K562 (cell line): Measurements from ENCODE around the gene ITGA3. TPM values are rescaled to one million over a fixed set of nuclear protein-coding genes. Genes with fewer than 3 reads are reported as not detected.

ENCODE experiments used
- BHLHE40 ChIP-seq: IDR thresholded peaks from 2 replicates; pipeline ENCODE4 v1.6.1; 2011; ENCODE audit warnings: low read length, improper control_type of control experiment
- MTA2 ChIP-seq: fragments of 450-650 bp; IDR thresholded peaks from 2 replicates; pipeline ENCODE4 v1.6.1; 2016; ENCODE audit warnings: low read depth
- RBM14 ChIP-seq: fragments of 200-400 bp; formaldehyde crosslinking; IDR thresholded peaks from 2 replicates; pipeline ENCODE4 v1.6.1; 2018; ENCODE audit warnings: low read depth, mild to moderate bottlenecking, low read length, moderate library complexity, borderline replicate concordance; ENCODE audit not compliant: insufficient read depth
- ZNF644 ChIP-seq: fragments of 200-800 bp; sonication (Bioruptor generic); IDR thresholded peaks from 2 replicates; pipeline ENCODE4 v1.6.1; 2016; ENCODE audit warnings: low read depth, missing genetic modification characterization, missing compliant biosample characterization
- ZNF695 ChIP-seq: fragments of 450-650 bp; formaldehyde crosslinking; IDR thresholded peaks from 2 replicates; pipeline ENCODE4 v1.4.0; 2020; ENCODE audit warnings: mild to moderate bottlenecking, moderate library complexity
- polyA plus RNA-seq, 8 experiments: library from polyadenylated mRNA; depleted of rRNA in 4 of 8; stranded (reverse) in 5 of 8; unstranded in 3 of 8; fragments of >200 nt; fragmentation: Nextera tagmentation in 2 of 8; fragmentation: Illumina TruSeq in 1 of 8; extraction: Ambion mirVana in 2 of 8; extraction: Trizol in 1 of 8; gene quantifications; 2 replicates each; pipeline versions ENCODE4 v1.2.1 to v1.2.3, GENCODE V29; 2011 to 2014; ENCODE audit warnings: inconsistent platforms in 1 of 8, missing spikeins in 1 of 8
- total RNA-seq, 7 experiments: library from RNA; depleted of rRNA in 6 of 7; stranded (reverse); fragments of >200 nt in 6 of 7; fragmentation: Illumina TruSeq in 2 of 7; extraction: Trizol in 2 of 7; gene quantifications; 2 replicates each; pipeline versions ENCODE4 v1.2.1 to v1.2.3, GENCODE V29; 2011 to 2021; ENCODE audit warnings: low replicate concordance in 1 of 7
- TF ChIP-seq, protein P1 (sequence below): fragments of 250-450 bp; sonication (Bioruptor Pico); IDR thresholded peaks from 2 replicates; pipeline ENCODE4 v1.4.0; 2020
- TF ChIP-seq, protein P2 (sequence below): sonication (generic); formaldehyde crosslinking; IDR thresholded peaks from 2 replicates; pipeline ENCODE4 v1.8.0; 2022; ENCODE audit warnings: mild to moderate bottlenecking, missing genetic modification reagents

ITGA3 gene
- total and polyA plus RNA-seq, 9 of the 15 experiments (the other 6 are each of a cell fraction or from before 2014, with no cell fraction given): 0.03 to 0.75 (median 0.14) TPM; not detected in 2

DNA sequence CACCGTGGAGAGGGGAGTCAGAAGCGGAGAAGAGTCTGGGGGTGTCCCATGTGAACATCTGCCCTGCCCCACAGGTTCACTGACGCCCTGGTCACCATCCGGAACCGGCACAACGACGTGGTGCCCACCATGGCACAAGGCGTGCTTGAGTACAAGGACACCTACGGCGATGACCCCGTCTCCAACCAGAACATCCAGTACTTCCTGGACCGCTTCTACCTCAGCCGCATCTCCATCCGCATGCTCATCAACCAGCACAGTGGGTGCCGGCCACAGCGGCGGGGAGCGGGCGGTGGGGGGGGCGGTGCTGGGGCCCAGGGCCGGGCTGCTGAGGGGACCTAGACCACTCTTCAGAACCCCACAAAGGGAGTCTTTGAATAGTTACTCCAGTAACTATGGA, 49.9 kb downstream of the ITGA3 start (continued):
- TF ChIP-seq, protein P1, sequence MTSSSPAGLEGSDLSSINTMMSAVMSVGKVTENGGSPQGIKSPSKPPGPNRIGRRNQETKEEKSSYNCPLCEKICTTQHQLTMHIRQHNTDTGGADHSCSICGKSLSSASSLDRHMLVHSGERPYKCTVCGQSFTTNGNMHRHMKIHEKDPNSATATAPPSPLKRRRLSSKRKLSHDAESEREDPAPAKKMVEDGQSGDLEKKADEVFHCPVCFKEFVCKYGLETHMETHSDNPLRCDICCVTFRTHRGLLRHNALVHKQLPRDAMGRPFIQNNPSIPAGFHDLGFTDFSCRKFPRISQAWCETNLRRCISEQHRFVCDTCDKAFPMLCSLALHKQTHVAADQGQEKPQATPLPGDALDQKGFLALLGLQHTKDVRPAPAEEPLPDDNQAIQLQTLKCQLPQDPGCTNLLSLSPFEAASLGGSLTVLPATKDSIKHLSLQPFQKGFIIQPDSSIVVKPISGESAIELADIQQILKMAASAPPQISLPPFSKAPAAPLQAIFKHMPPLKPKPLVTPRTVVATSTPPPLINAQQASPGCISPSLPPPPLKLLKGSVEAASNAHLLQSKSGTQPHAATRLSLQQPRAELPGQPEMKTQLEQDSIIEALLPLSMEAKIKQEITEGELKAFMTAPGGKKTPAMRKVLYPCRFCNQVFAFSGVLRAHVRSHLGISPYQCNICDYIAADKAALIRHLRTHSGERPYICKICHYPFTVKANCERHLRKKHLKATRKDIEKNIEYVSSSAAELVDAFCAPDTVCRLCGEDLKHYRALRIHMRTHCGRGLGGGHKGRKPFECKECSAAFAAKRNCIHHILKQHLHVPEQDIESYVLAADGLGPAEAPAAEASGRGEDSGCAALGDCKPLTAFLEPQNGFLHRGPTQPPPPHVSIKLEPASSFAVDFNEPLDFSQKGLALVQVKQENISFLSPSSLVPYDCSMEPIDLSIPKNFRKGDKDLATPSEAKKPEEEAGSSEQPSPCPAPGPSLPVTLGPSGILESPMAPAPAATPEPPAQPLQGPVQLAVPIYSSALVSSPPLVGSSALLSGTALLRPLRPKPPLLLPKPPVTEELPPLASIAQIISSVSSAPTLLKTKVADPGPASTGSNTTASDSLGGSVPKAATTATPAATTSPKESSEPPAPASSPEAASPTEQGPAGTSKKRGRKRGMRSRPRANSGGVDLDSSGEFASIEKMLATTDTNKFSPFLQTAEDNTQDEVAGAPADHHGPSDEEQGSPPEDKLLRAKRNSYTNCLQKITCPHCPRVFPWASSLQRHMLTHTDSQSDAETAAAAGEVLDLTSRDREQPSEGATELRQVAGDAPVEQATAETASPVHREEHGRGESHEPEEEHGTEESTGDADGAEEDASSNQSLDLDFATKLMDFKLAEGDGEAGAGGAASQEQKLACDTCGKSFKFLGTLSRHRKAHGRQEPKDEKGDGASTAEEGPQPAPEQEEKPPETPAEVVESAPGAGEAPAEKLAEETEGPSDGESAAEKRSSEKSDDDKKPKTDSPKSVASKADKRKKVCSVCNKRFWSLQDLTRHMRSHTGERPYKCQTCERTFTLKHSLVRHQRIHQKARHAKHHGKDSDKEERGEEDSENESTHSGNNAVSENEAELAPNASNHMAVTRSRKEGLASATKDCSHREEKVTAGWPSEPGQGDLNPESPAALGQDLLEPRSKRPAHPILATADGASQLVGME: no peak
- TF ChIP-seq BHLHE40: no peak
- TF ChIP-seq, protein P2, sequence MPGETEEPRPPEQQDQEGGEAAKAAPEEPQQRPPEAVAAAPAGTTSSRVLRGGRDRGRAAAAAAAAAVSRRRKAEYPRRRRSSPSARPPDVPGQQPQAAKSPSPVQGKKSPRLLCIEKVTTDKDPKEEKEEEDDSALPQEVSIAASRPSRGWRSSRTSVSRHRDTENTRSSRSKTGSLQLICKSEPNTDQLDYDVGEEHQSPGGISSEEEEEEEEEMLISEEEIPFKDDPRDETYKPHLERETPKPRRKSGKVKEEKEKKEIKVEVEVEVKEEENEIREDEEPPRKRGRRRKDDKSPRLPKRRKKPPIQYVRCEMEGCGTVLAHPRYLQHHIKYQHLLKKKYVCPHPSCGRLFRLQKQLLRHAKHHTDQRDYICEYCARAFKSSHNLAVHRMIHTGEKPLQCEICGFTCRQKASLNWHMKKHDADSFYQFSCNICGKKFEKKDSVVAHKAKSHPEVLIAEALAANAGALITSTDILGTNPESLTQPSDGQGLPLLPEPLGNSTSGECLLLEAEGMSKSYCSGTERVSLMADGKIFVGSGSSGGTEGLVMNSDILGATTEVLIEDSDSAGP (CRISPR knock-in tag): no peak
- no peak for TF ChIP-seq ZNF644 (tag)
- no peak for TF ChIP-seq MTA2
- no peak for TF ChIP-seq RBM14
- TF ChIP-seq ZNF695 (CRISPR knock-in tag): no peak
